ENCODE results near the gene PUM1. TPM values are rescaled to one million over a fixed set of nuclear protein-coding genes. Genes with fewer than 3 reads are reported as not detected.

PUM1 gene
- total and polyA plus RNA-seq, 2 of the 8 experiments (the other 6 are each of a cell fraction or from before 2014, with no cell fraction given) = 122 to 177 TPM

GRCh38 chr1:31073044-31073443 lies 7.5 kb upstream of the PUM1 start (continued):
- TF ChIP-seq NANOG (IDR thresholded peaks at IDR 0.05; ENCODE audit: insufficient read depth, low read depth, low read length, poor library complexity, severe bottlenecking) (no peak), JUND (IDR thresholded peaks at IDR 0.05; ENCODE audit: low read length) (no peak), E2F6 (IDR thresholded peaks at IDR 0.05) (no peak)

Measured in H1 (cell line).